Subcutaneous abdominal adipose tissue (tissue), 5 donors: ENCODE results near the gene MACROH2A1.

Source experiments
- H3K27ac ChIP-seq: one replicate; pipeline ENCODE4 v1.7.0; 2013; ENCODE audit warnings: low read depth, mild to moderate bottlenecking, inconsistent platforms, low read length, moderate library complexity
- H3K27me3 ChIP-seq, 5 donors: one replicate each; pipeline ENCODE4 v1.7.0; 2013; ENCODE audit warnings: low read length in 5 of 5, inconsistent platforms in 1 of 5; ENCODE audit not compliant: control insufficient read depth in 5 of 5, insufficient read depth in 4 of 5
- H3K36me3 ChIP-seq, 5 donors: one replicate each; pipeline ENCODE4 v1.7.0; 2013; ENCODE audit warnings: low read length in 5 of 5; ENCODE audit not compliant: control insufficient read depth in 5 of 5, insufficient read depth in 5 of 5
- H3K4me1 ChIP-seq, 5 donors: one replicate each; pipeline ENCODE4 v1.7.0; 2013; ENCODE audit warnings: low read length in 5 of 5, mild to moderate bottlenecking in 3 of 5, moderate library complexity in 1 of 5; ENCODE audit not compliant: control insufficient read depth in 5 of 5, insufficient read depth in 5 of 5
- H3K4me3 ChIP-seq, 5 donors: one replicate each; pipeline ENCODE4 v1.7.0; 2013; ENCODE audit warnings: low read length in 5 of 5, low read depth in 1 of 5
- H3K9ac ChIP-seq, 5 donors: one replicate each; pipeline ENCODE4 v1.7.0; 2013; ENCODE audit warnings: low read length in 5 of 5, mild to moderate bottlenecking in 4 of 5, moderate library complexity in 3 of 5
- H3K9me3 ChIP-seq, 5 donors: one replicate each; pipeline ENCODE4 v1.7.0; 2013; ENCODE audit warnings: low read length in 5 of 5; ENCODE audit not compliant: control insufficient read depth in 5 of 5
- donor health status: healthy.
- donor health status: healthy.
- donor health status: healthy.
- donor health status: healthy.
- donor health status: healthy.

MACROH2A1 gene

GRCh38 chr5:135425641-135426040 is 26.6 kb upstream of the MACROH2A1 start:
- no peak overlapping the region for H3K27ac ChIP-seq
- no peaks in the 10 kb centered on the region for H3K36me3 ChIP-seq
- no peak overlapping the region for H3K9ac ChIP-seq
- peaks cover 0 to 9% (median 8%) of the 10 kb centered on the region in 5 donors for H3K9me3 ChIP-seq
- peaks cover 0 to 26% (median 13%) of the 10 kb centered on the region in 5 donors for H3K4me1 ChIP-seq
- no peak overlapping the region for H3K4me3 ChIP-seq
- no peaks in the 10 kb centered on the region for H3K27me3 ChIP-seq

GRCh38 chr5:135423846-135424168 is 24.8 kb upstream of the MACROH2A1 start:
- no peaks in the 10 kb centered on the region for H3K36me3 ChIP-seq
- peaks cover 0 to 12% (median 5%) of the 10 kb centered on the region in 5 donors for H3K9me3 ChIP-seq
- no peak overlapping the region for H3K27ac ChIP-seq
- H3K27me3 ChIP-seq: no peaks in the 10 kb centered on the region
- peaks cover 0 to 10% (median 2%) of the 10 kb centered on the region in 5 donors for H3K4me1 ChIP-seq
- no peak overlapping the region for H3K9ac ChIP-seq
- H3K4me3 ChIP-seq: no peak overlapping the region

- Histone ChIP-seq H3K36me3 (no peaks in the 10 kb centered on the region), H3K27ac (no peak overlapping the region), H3K9me3 (peaks cover 0 to 7% (median 0%) of the 10 kb centered on the region in 5 donors), H3K27me3 (no peaks in the 10 kb centered on the region), H3K9ac (no peak overlapping the region), H3K4me3 (no peak overlapping the region), H3K4me1 (peaks cover 0 to 10% (median 2%) of the 10 kb centered on the region in 5 donors)
Observed at GRCh38 chr5:135423146-135423845, 24.3 kb upstream of the MACROH2A1 start.

GRCh38 chr5:135422419-135422818 is 23.4 kb upstream of the MACROH2A1 start:
- Histone ChIP-seq H3K9me3 (peaks cover 0 to 4% (median 0%) of the 10 kb centered on the region in 5 donors), H3K27ac (no peak overlapping the region), H3K4me3 (no peak overlapping the region), H3K27me3 (no peaks in the 10 kb centered on the region), H3K4me1 (peaks cover 0 to 10% (median 2%) of the 10 kb centered on the region in 5 donors), H3K36me3 (no peaks in the 10 kb centered on the region), H3K9ac (no peak overlapping the region)

GRCh38 chr5:135417083-135417482 is 18.1 kb upstream of the MACROH2A1 start:
- no peaks in the 10 kb centered on the region for H3K27me3 ChIP-seq
- no peak overlapping the region for H3K9ac ChIP-seq
- no peak overlapping the region for H3K27ac ChIP-seq
- H3K9me3 ChIP-seq: peaks cover 0 to 4% (median 0%) of the 10 kb centered on the region in 5 donors
- H3K36me3 ChIP-seq: no peaks in the 10 kb centered on the region
- no peak overlapping the region for H3K4me3 ChIP-seq
- H3K4me1 ChIP-seq: peaks cover 0 to 5% (median 0%) of the 10 kb centered on the region in 5 donors

GRCh38 chr5:135405082-135405481 is 6.1 kb upstream of the MACROH2A1 start:
- Histone ChIP-seq H3K4me3 (no peak overlapping the region), H3K36me3 (no peaks in the 10 kb centered on the region), H3K4me1 (peaks cover 0 to 5% (median under 1%) of the 10 kb centered on the region in 5 donors), H3K9me3 (peaks cover 0 to 4% (median 0%) of the 10 kb centered on the region in 5 donors), H3K27me3 (no peaks in the 10 kb centered on the region), H3K27ac (no peak overlapping the region), H3K9ac (no peak overlapping the region)

- H3K36me3 ChIP-seq: no peaks in the 10 kb centered on the region
- peaks cover 0 to 4% (median 0%) of the 10 kb centered on the region in 5 donors for H3K9me3 ChIP-seq
- H3K4me3 ChIP-seq: no peak overlapping the region
- H3K27ac ChIP-seq: no peak overlapping the region
- H3K27me3 ChIP-seq: no peaks in the 10 kb centered on the region
- peaks cover 4 to 30% (median 21%) of the 10 kb centered on the region in 5 donors for H3K4me1 ChIP-seq
- H3K9ac ChIP-seq: no peak overlapping the region
Observed at GRCh38 chr5:135402031-135402430, 3.0 kb upstream of the MACROH2A1 start.

- peaks cover 0 to 4% (median 0%) of the 10 kb centered on the region in 5 donors for H3K9me3 ChIP-seq
- H3K4me1 ChIP-seq: peaks cover 4 to 41% (median 33%) of the 10 kb centered on the region in 5 donors
- no peak overlapping the region for H3K9ac ChIP-seq
- H3K27ac ChIP-seq: no peak overlapping the region
- H3K4me3 ChIP-seq: no peak overlapping the region
- no peaks in the 10 kb centered on the region for H3K36me3 ChIP-seq
- H3K27me3 ChIP-seq: no peaks in the 10 kb centered on the region
Observed at GRCh38 chr5:135400866-135401265, 1.8 kb upstream of the MACROH2A1 start.

GRCh38 chr5:135399794-135400542 is 937 bp upstream of the MACROH2A1 start:
- Histone ChIP-seq H3K4me3 (peak overlapping the region; percentile 78 to 92 (median 88)), H3K27ac (peak overlapping the region; percentile 81), H3K9me3 (peaks cover 0 to 1% (median 0%) of the 10 kb centered on the region in 5 donors), H3K4me1 (peaks cover 4 to 50% (median 42%) of the 10 kb centered on the region in 5 donors), H3K9ac (peak overlapping the region; percentile 56 to 98 (median 93)), H3K27me3 (no peaks in the 10 kb centered on the region), H3K36me3 (no peaks in the 10 kb centered on the region)
